GM13977 (cell line): ENCODE results near the gene LETM1.

Experiments used
- DNase-seq: peaks from one replicate; pipeline ENCODE4 v3.0.0; 2012; ENCODE audit warnings: low spot score
- in situ Hi-C: fragments of 300-500 bp; cut with MboI; formaldehyde crosslinking; loops from one replicate; pipeline ENCODE4 v1.12.0; 2022; ENCODE audit warnings: low sequenced_read_pairs, low pct_unique_long_range_greater_than_20kb, mixed read lengths, inconsistent platforms; ENCODE audit not compliant: unreplicated experiment
- TF ChIP-seq, protein P1 (sequence below): IDR thresholded peaks from 2 replicates; pipeline ENCODE4 v1.5.1; 2012; ENCODE audit warnings: mild to moderate bottlenecking, control low read depth; ENCODE audit not compliant: insufficient read depth; ENCODE audit errors: extremely low read depth, missing control alignments

The LETM1 gene

GRCh38 chr4:1900087-1900433, 44.1 kb upstream of the LETM1 start:
- TF ChIP-seq, protein P1, sequence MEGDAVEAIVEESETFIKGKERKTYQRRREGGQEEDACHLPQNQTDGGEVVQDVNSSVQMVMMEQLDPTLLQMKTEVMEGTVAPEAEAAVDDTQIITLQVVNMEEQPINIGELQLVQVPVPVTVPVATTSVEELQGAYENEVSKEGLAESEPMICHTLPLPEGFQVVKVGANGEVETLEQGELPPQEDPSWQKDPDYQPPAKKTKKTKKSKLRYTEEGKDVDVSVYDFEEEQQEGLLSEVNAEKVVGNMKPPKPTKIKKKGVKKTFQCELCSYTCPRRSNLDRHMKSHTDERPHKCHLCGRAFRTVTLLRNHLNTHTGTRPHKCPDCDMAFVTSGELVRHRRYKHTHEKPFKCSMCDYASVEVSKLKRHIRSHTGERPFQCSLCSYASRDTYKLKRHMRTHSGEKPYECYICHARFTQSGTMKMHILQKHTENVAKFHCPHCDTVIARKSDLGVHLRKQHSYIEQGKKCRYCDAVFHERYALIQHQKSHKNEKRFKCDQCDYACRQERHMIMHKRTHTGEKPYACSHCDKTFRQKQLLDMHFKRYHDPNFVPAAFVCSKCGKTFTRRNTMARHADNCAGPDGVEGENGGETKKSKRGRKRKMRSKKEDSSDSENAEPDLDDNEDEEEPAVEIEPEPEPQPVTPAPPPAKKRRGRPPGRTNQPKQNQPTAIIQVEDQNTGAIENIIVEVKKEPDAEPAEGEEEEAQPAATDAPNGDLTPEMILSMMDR, result no peak
- in situ Hi-C loops, result no loop called here
- DNase-seq, result no peak

DNA sequence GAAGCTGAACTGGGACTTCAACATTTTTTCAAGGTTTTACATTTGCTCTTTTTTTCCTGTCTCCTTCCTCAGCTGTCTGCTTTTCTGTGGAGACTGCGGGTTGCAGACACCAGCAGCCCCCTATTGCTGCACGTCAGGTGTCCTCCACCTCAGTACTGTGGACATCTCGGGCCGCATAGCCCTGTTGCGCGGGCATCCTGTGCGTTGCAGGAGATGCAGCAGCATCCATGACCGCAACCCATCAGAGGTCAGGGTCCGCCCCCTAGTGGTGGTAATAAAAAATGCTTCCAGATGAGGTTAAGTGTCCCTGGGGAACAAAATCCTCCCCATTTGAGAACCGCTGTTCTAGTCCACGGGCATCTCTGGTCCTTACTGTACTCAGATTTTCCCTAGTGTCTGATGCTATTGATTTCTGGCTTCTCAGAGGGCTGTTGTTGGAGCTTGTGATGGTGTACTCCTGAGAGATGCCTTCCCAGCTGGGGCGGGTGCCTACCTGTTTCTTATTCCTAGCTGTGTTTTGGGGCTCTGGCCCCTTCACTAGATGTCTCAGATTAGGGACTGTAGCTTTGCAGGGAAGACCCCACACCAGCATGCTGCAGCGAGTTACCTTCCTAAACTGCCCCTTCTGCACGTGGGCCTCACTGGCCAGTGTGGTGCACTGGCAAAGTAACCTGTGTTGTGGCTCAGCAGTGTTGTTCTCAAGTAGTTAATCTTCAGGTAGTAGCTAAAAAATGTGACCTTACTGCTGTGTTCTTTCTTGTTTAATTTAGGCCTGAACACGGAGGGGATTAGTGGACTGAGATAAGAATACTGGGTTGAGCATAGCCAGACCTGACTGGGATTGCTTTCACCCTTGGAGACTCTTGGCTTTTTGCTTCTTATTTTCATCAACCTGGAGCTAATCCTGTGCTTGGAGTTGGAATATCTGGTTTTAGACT, 43.5 kb upstream of the LETM1 start:
- TF ChIP-seq, protein P1, result peak; percentile 80
- peak; percentile 85 for DNase-seq
- in situ Hi-C loops, result no loop called here

GRCh38 chr4:1898681-1899080, 42.7 kb upstream of the LETM1 start:
- in situ Hi-C loops, result no loop called here
- no peak for DNase-seq
- TF ChIP-seq, protein P1, result no peak

DNA sequence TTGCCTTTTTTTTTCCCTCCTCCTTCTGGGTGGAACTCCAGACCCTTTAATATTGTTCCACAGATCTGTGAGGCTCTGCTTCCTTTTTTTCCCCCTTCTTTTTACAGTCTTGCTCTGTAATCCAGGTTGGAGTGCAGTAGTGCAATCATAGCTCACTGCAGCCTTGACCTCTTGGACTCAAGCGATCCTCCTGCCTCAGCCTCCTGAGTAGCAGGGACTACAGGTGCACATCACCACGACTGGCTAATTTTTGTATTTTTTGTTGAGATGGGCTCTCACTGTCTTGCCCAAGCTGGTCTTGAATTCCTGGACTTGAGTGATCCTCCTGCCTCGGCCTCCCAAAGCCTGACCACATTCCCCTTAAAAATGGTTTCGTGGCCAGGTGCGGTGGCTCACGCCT, 42.1 kb upstream of the LETM1 start:
- DNase-seq, result no peak
- TF ChIP-seq, protein P1, result no peak
- in situ Hi-C loops, result no loop called here

DNA sequence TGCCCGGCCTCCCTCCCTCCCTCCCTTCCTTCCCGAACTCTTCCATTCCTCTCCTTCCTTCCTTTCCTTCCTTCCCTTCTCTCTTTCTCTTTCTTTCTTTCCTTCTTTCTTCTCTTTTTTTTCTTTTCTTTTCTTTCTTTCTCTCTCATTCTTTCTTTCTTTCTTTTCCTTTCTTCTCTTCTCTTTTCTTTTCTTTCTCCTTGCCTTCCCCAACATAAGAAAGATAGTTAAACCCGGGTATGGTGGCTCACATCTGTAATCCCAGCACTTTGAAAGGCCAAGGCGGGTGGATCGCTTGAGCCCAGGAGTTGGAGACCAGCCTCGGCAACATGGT, 40.7 kb upstream of the LETM1 start:
- DNase-seq, result no peak
- in situ Hi-C loops, result no loop called here

GRCh38 chr4:1895971-1896657, 40.2 kb upstream of the LETM1 start:
- TF ChIP-seq, protein P1, result no peak
- no peak for DNase-seq
- in situ Hi-C loops, result no loop called here

More for the DNA sequence above, 40.7 kb upstream of the LETM1 start:
- TF ChIP-seq, protein P1, result no peak
